Endothelial cell of umbilical vein (primary cell): ENCODE results near the gene BRWD1. TPM values are rescaled to one million over a fixed set of nuclear protein-coding genes. Genes with fewer than 3 reads are reported as not detected.

Experiments used
- BruUV-seq: library from RNA; stranded (reverse); fragments of 400-500 nt; replicated peaks from 2 replicates; lab custom pipeline; 2021; lab: Mats Ljungman, UMichigan
- CTCF ChIA-PET: fragments of 300-600, 350-600 bp; sonication (Branson Sonifier 250); formaldehyde crosslinking; loops from one replicate; lab custom pipeline; 2021; ENCODE audit warnings: antibody characterized with exemption, inconsistent platforms; lab: Charles Lee
- POLR2A ChIA-PET: fragments of 300-600, 350-600 bp; sonication (Branson Sonifier 250); formaldehyde crosslinking; loops from one replicate; lab custom pipeline; 2021; ENCODE audit warnings: antibody characterized with exemption, inconsistent platforms; lab: Charles Lee
- DNase-seq: peaks from one replicate; pipeline ENCODE4 v3.0.0-alpha.2; 2011; ENCODE audit warnings: low read depth, low spot score
- FAIRE-seq: peaks from 2 replicates; lab custom pipeline; 2011; peaks lifted over from hg19 to GRCh38; lab: Jason Lieb, UNC
- H2AFZ ChIP-seq: 2 replicates; pipeline ENCODE4 v1.6.0; 2012; ENCODE audit warnings: low read depth, low read length, control low read depth, inconsistent platforms
- H3K27ac ChIP-seq: 2 replicates; pipeline ENCODE4 v1.5.1; 2011; ENCODE audit warnings: low read depth, mild to moderate bottlenecking, control low read depth, low read length, moderate library complexity; ENCODE audit not compliant: insufficient read depth
- H3K27me3 ChIP-seq, 2 experiments: 2 replicates each; pipeline versions ENCODE4 v1.6.0 to v1.6.1; 2011; ENCODE audit warnings: low read length in 2 of 2, mixed read lengths in 1 of 2; ENCODE audit not compliant: control insufficient read depth in 2 of 2, insufficient read depth in 2 of 2
- H3K36me3 ChIP-seq, 2 experiments: 2 replicates in 1 of 2; 3 replicates in 1 of 2; pipeline ENCODE4 v1.5.1; 2011; ENCODE audit warnings: low read length in 2 of 2, mild to moderate bottlenecking in 1 of 2, moderate library complexity in 1 of 2; ENCODE audit not compliant: control insufficient read depth in 2 of 2, insufficient read depth in 2 of 2; ENCODE audit errors: extremely low read depth in 1 of 2
- H3K4me1 ChIP-seq: 3 replicates; pipeline ENCODE4 v1.5.1; 2011; ENCODE audit warnings: mild to moderate bottlenecking, low read length; ENCODE audit not compliant: control insufficient read depth, insufficient read depth; ENCODE audit errors: extremely low read depth
- H3K4me2 ChIP-seq: 2 replicates; pipeline ENCODE4 v1.6.1; 2011; ENCODE audit warnings: low read length, control low read depth, mixed read lengths; ENCODE audit not compliant: insufficient read depth
- H3K4me3 ChIP-seq, 3 experiments: fragments of 200-600 bp in 1 of 3; sonication (generic), shearing (Covaris generic) in 1 of 3; replicated peaks in 1 of 3; 2 replicates each; pipeline ENCODE4 v1.5.1; 2011 to 2016; ENCODE audit warnings: control low read depth in 3 of 3, low read length in 3 of 3, mild to moderate bottlenecking in 2 of 3, inconsistent platforms in 1 of 3, low read depth in 1 of 3, moderate library complexity in 1 of 3; ENCODE audit not compliant: insufficient read depth in 1 of 3
- H3K79me2 ChIP-seq: 2 replicates; pipeline ENCODE4 v1.6.0; 2012; ENCODE audit warnings: low read length, inconsistent platforms; ENCODE audit not compliant: control insufficient read depth, insufficient read depth
- H3K9ac ChIP-seq: replicated peaks from 2 replicates; pipeline ENCODE3; 2011; ENCODE audit warnings: low read length, control low read depth; ENCODE audit not compliant: insufficient read depth; ENCODE audit errors: extremely low read depth
- H3K9me1 ChIP-seq: replicated peaks from 3 replicates; pipeline ENCODE4 v1.6.0; 2011; ENCODE audit warnings: mild to moderate bottlenecking, low read length; ENCODE audit not compliant: control insufficient read depth, insufficient read depth; ENCODE audit errors: extremely low read depth
- H3K9me3 ChIP-seq: replicated peaks from 2 replicates; pipeline ENCODE4 v1.5.1; 2012; ENCODE audit warnings: low read length, inconsistent platforms; ENCODE audit not compliant: control insufficient read depth, insufficient read depth
- H4K20me1 ChIP-seq: replicated peaks from 2 replicates; pipeline ENCODE3; 2011; ENCODE audit warnings: mild to moderate bottlenecking, low read length; ENCODE audit not compliant: control insufficient read depth, insufficient read depth; ENCODE audit errors: extremely low read depth
- CTCF ChIP-seq, 2 donors: IDR thresholded peaks; 1 replicate in 1 of 2; 2 replicates in 1 of 2; pipeline ENCODE4 v1.5.1; 2011; ENCODE audit warnings: low read length in 2 of 2, mild to moderate bottlenecking in 2 of 2, moderate library complexity in 2 of 2, control low read depth in 1 of 2, inconsistent platforms in 1 of 2, low read depth in 1 of 2; ENCODE audit not compliant: insufficient read depth in 1 of 2; ENCODE audit errors: extremely low read depth in 1 of 2
- EZH2 ChIP-seq: IDR thresholded peaks from 2 replicates; pipeline ENCODE4 v1.6.1; 2012; ENCODE audit warnings: borderline replicate concordance, low read depth, mild to moderate bottlenecking, moderate library complexity, low read length, inconsistent platforms; ENCODE audit not compliant: severe bottlenecking
- FOS ChIP-seq: IDR thresholded peaks from 2 replicates; pipeline ENCODE4 v1.6.1; 2011; ENCODE audit warnings: mild to moderate bottlenecking, low read length, moderate library complexity, borderline replicate concordance; ENCODE audit not compliant: insufficient read depth
- GATA2 ChIP-seq: IDR thresholded peaks from 2 replicates; pipeline ENCODE4 v1.7.0; 2011; ENCODE audit warnings: low read depth, mild to moderate bottlenecking, moderate library complexity, mixed read lengths, low read length; ENCODE audit not compliant: insufficient read length, insufficient read depth
- JUN ChIP-seq: IDR thresholded peaks from 2 replicates; pipeline ENCODE4 v1.6.1; 2011; ENCODE audit warnings: borderline replicate concordance, low read depth; ENCODE audit not compliant: insufficient read length, insufficient read depth
- MAX ChIP-seq: IDR thresholded peaks from 2 replicates; pipeline ENCODE4 v1.6.1; 2011; ENCODE audit not compliant: insufficient read depth, insufficient read length
- MYC ChIP-seq: IDR thresholded peaks from one replicate; pipeline ENCODE4 v1.6.1; 2011; ENCODE audit warnings: mild to moderate bottlenecking, low read depth, low read length
- POLR2A ChIP-seq: IDR thresholded peaks from 2 replicates; pipeline ENCODE4 v1.6.1; 2012; ENCODE audit warnings: low read depth, mild to moderate bottlenecking, control low read depth, low read length
- POLR2AphosphoS5 ChIP-seq: IDR thresholded peaks from 2 replicates; pipeline ENCODE4 v1.6.1; 2012; ENCODE audit warnings: low read depth, mild to moderate bottlenecking, control low read depth, low read length, moderate library complexity; ENCODE audit not compliant: insufficient read depth
- dilution Hi-C: fragments of 300-500 bp; cut with MboI; formaldehyde crosslinking; loops from one replicate; pipeline ENCODE4 v1.15.0; 2019; ENCODE audit warnings: low sequenced_read_pairs; ENCODE audit not compliant: extremely low pct_ligation_motif_present
- intact Hi-C: fragments of 100-400 bp; cut with micrococcal nuclease; formaldehyde crosslinking; loops from one replicate; pipeline ENCODE4 v1.10.0; 2022
- polyA plus RNA-seq, 4 experiments: library from polyadenylated mRNA; depleted of rRNA in 3 of 4; stranded (reverse) in 3 of 4; unstranded in 1 of 4; fragments of >200 nt; gene quantifications; 2 replicates each; pipeline versions ENCODE4 v1.2.1 to v1.2.3, GENCODE V29; 2011 to 2012; ENCODE audit warnings: missing spikeins in 1 of 4
- total RNA-seq: library from RNA; stranded (reverse); gene quantifications from 2 replicates; pipeline ENCODE4 v1.2.3, GENCODE V29; 2021

Gene BRWD1
- total and polyA plus RNA-seq, 2 donors (not counting 3 experiments of a cell fraction or from before 2014, with no cell fraction given) = 6.1 to 33.2 TPM

- peaks cover 0 to 2% of the 10 kb centered on the region in 2 experiments for H3K27me3 ChIP-seq
- CTCF ChIA-PET = interaction anchor here (0.6 to 1.5 kb wide), 3 partner anchors 14 to 417 kb away, joined by 3 to 5 read pairs (median 4); no protein-coding TSS in a partner anchor
- POLR2A ChIA-PET = no interaction called here
- H3K4me3 ChIP-seq = no peak overlapping the region
- no peak for DNase-seq
- no peak overlapping the region for H2AFZ ChIP-seq
- H4K20me1 ChIP-seq = no peaks in the 10 kb centered on the region
- H3K4me1 ChIP-seq = no peaks in the 10 kb centered on the region
- no peaks in the 10 kb centered on the region for H3K9me1 ChIP-seq
- no peak for TF ChIP-seq GATA2
- H3K4me2 ChIP-seq = no peak overlapping the region
- intact Hi-C loops = no loop called here
- FAIRE-seq = no peak
- no peaks in the 10 kb centered on the region for H3K9me3 ChIP-seq
- H3K79me2 ChIP-seq = no peaks in the 10 kb centered on the region
- no TSS peak for BruUV-seq
- dilution Hi-C loops = loop anchor here (25.0 kb wide), 1 partner anchor 414 kb away; no protein-coding TSS in a partner anchor
- H3K27ac ChIP-seq = no peak overlapping the region
- no peak overlapping the region for H3K9ac ChIP-seq
- H3K36me3 ChIP-seq = no peaks in the 10 kb centered on the region
Measured at GRCh38 chr21:39150877-39151276, 162.6 kb downstream of the BRWD1 start.

- H3K79me2 ChIP-seq = no peaks in the 10 kb centered on the region
- H2AFZ ChIP-seq = no peak overlapping the region
- TF ChIP-seq POLR2AphosphoS5 (no peak), FOS (no peak), JUN (no peak), GATA2 (no peak), MAX (no peak), CTCF (IDR thresholded peaks at IDR 0.05; ENCODE audit: extremely low read depth in 1 of 2, insufficient read depth in 1 of 2, low read depth in 1 of 2, low read length in 2 of 2) (no peak), POLR2A (no peak), MYC (no peak), EZH2 (no peak)
- ChIA-PET POLR2A (no interaction called here), CTCF (interaction anchor here (1.3 to 1.5 kb wide), 2 partner anchors 13 to 416 kb away, joined by 3 to 5 read pairs; no protein-coding TSS in a partner anchor)
- H4K20me1 ChIP-seq = no peaks in the 10 kb centered on the region
- DNase-seq (no peak), FAIRE-seq (no peak)
- no peaks in the 10 kb centered on the region for H3K4me1 ChIP-seq
- H3K27me3 ChIP-seq = peaks cover 0 to 2% of the 10 kb centered on the region in 2 experiments
- intact Hi-C loops = no loop called here
- H3K4me2 ChIP-seq = no peak overlapping the region
- BruUV-seq = no TSS peak
- H3K36me3 ChIP-seq = no peaks in the 10 kb centered on the region
- H3K4me3 ChIP-seq = no peak overlapping the region
- dilution Hi-C loops = loop anchor here (25.0 kb wide), 1 partner anchor 413 kb away; no protein-coding TSS in a partner anchor
- no peak overlapping the region for H3K27ac ChIP-seq
- H3K9ac ChIP-seq = no peak overlapping the region
- no peaks in the 10 kb centered on the region for H3K9me1 ChIP-seq
- no peaks in the 10 kb centered on the region for H3K9me3 ChIP-seq
Measured at GRCh38 chr21:39150316-39150715, 163.1 kb downstream of the BRWD1 start.
